Activated B cell treated with CpG ODN at 0.5 μM for 24 hours (primary cell): ENCODE data around the gene SNRPF. TPM values are rescaled to one million over a fixed set of nuclear protein-coding genes. Genes with fewer than 3 reads are reported as not detected.

ENCODE experiments used
- ATAC-seq: fragments of 200-7000 bp; cut with Tn5 transposase; one replicate; pipeline ENCODE4 v1.10.0; 2021; ENCODE audit warnings: low read depth, mild to moderate bottlenecking, moderate library complexity
- CTCF ChIA-PET: fragments of 350-600 bp; sonication (Branson Sonifier 250); formaldehyde crosslinking; loops from one replicate; lab custom pipeline; 2021; ENCODE audit warnings: antibody characterized with exemption; lab: Charles Lee
- POLR2A ChIA-PET: fragments of 350-600 bp; sonication (Branson Sonifier 250); formaldehyde crosslinking; loops from one replicate; lab custom pipeline; 2021; ENCODE audit warnings: antibody characterized with exemption; lab: Charles Lee
- DNase-seq: peaks from one replicate; pipeline ENCODE4 v3.0.0; 2022
- H3K27ac Mint-ChIP-seq: one replicate; pipeline ENCODE4 v1.8.0; 2020; ENCODE audit warnings: mixed read lengths
- H3K27me3 Mint-ChIP-seq: one replicate; pipeline ENCODE4 v1.8.0; 2021; ENCODE audit warnings: mixed read lengths
- H3K36me3 Mint-ChIP-seq: one replicate; pipeline ENCODE4 v1.8.0; 2021; ENCODE audit warnings: low read depth, mixed read lengths
- H3K4me1 Mint-ChIP-seq: one replicate; pipeline ENCODE4 v1.8.0; 2021; ENCODE audit warnings: mixed read lengths
- H3K4me3 Mint-ChIP-seq: one replicate; pipeline ENCODE4 v1.8.0; 2020; ENCODE audit warnings: mild to moderate bottlenecking, mixed read lengths
- H3K9me3 Mint-ChIP-seq: one replicate; pipeline ENCODE4 v1.8.0; 2020; ENCODE audit warnings: mixed read lengths
- CTCF ChIP-seq: fragments of 200-600 bp; IDR thresholded peaks from one replicate; pipeline ENCODE4 v1.8.0; 2022; ENCODE audit warnings: antibody characterized with exemption, mild to moderate bottlenecking
- intact Hi-C: fragments of 100-400 bp; cut with micrococcal nuclease; formaldehyde crosslinking; loops from one replicate; pipeline ENCODE4 v1.15.1; 2024
- total RNA-seq: library from RNA; stranded (reverse); gene quantifications from 2 replicates; pipeline ENCODE4 v1.2.3, GENCODE V29; 2022

SNRPF gene
- total RNA-seq, 1 donor from 2014 or later: 38.2 TPM

DNA sequence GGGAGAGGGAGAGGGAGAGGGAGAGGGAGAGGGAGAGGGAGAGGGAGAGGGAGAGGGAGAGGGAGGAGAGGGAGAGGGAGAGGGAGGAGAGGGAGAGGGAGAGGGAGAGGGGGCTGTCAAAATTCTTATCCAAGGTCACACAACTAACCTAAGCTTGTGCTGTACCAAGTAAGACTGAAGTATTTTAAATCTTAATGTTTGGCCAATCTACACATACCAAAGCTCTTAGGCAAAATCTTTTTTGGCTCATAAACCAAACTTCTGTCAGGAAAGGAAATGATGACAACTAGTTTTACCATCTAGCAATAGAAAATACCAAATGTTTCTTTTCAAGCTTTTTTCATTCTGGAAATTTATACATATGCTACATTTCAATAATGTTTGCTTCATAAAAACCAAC lies 49.8 kb downstream of the SNRPF start:
- ChIA-PET POLR2A (no interaction called here), CTCF (interaction anchor here (0.6 to 1.6 kb wide), 2 partner anchors 9 to 10 kb away, joined by 3 to 7 read pairs; no protein-coding TSS in a partner anchor)
- intact Hi-C loops: no loop called here
- Mint-ChIP-seq H3K36me3 (no peaks in the 10 kb centered on the region), H3K27me3 (peaks cover 26% of the 10 kb centered on the region), H3K27ac (no peak overlapping the region), H3K4me1 (no peaks in the 10 kb centered on the region), H3K9me3 (no peaks in the 10 kb centered on the region), H3K4me3 (no peak overlapping the region)
- ATAC-seq: no peak
- TF ChIP-seq CTCF: no peak
- no peak for DNase-seq

DNA sequence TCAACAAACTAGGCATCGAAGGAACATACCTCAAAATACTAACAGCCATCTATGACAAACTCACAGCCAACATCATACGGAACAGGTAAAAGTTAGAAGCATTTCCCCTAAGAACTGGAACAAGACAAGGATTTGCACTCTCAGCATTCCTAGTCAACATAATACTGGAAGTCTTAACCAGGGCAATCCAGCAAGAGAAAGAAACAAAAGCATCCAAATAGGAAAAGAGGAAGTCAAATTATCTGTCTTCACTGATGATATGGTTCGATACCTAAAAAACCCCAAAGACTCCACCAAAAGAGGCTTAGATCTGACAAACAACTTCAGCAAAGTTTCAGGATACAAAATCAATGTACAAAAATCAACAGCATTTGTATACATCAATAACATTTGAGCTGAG lies 51.1 kb downstream of the SNRPF start:
- DNase-seq (no peak), ATAC-seq (no peak)
- Mint-ChIP-seq H3K4me3 (no peak overlapping the region), H3K4me1 (no peaks in the 10 kb centered on the region), H3K9me3 (no peaks in the 10 kb centered on the region), H3K27ac (no peak overlapping the region), H3K27me3 (peaks cover 26% of the 10 kb centered on the region), H3K36me3 (no peaks in the 10 kb centered on the region)
- ChIA-PET CTCF (interaction anchor here (1.6 kb wide), 1 partner anchor 9 kb away, joined by 7 read pairs; no protein-coding TSS in a partner anchor), POLR2A (no interaction called here)
- TF ChIP-seq CTCF: no peak
- intact Hi-C loops: loop anchor here (10.0 kb wide), 1 partner anchor 495 kb away; the partner anchor contains the start of gene CDK17

Other genes starting within 250 kb of the SNRPF start
- gene NTN4, start 68.2 kb upstream of the SNRPF start, total RNA-seq: 0.20 and 1.1 TPM in 2 replicates
- gene CCDC38, start 83.7 kb downstream of the SNRPF start, total RNA-seq: 0.09 and 0.42 TPM in 2 replicates
- 0.61 and 1.2 TPM in 2 replicates for gene AMDHD1, start 84.4 kb downstream of the SNRPF start, total RNA-seq
- gene HAL, start 137.4 kb downstream of the SNRPF start, total RNA-seq: 0.66 and 2.5 TPM in 2 replicates
- gene LTA4H, start 176.6 kb downstream of the SNRPF start, total RNA-seq: 119 and 124 TPM in 2 replicates